ENCODE measurements around the gene FBXW11.
"Not testable (repeated sequence)": the region's sequence is repeated elsewhere in the genome, so short reads cannot be mapped to it uniquely, and the experiment has no call there.

The FBXW11 gene

DNA sequence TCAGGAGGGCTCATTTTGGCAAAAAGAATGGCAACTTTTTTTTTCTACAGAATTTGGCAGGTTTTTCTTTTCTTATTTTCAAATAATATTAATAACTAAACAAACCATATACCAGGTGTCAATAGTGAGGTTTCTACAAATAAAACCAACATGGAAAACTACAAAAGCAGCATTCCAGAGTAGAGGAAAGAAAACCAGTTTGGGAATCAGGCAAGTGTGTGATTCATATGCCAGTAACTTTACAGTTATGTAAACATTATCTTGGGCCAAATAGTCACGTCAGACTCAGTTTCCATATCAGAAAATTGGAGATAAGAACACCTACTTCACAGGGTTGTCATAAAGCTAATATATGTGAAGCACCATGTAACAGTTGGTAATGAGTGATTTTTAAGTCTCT, 51.7 kb downstream of the FBXW11 start:
- DNase-seq: no peak

- DNase-seq: no peak
These were observed 52.4 kb downstream of the FBXW11 start for GRCh38 chr5:171953860-171954701.

DNA sequence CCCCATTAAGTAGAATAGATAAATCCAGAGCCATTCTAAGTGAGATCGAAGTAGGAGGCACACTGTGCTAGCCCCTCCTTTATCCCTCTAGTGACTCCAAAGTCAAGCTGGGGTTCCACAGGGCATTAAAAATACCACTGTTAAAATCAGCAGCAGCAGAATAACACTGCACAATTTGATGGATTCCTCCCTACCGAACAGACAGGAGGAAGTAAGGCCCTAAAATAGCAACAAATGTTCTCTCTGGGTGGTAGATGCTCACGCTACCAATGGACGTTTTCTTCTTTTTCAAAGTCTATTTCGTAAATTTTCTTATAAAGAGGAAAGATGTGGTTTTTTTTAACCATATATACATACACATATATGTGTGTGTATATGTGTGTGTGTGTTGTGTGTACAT, 54.4 kb downstream of the FBXW11 start:
- DNase-seq: no peak

GRCh38 chr5:171951218-171951617, 55.2 kb downstream of the FBXW11 start:
- DNase-seq: no peak

GRCh38 chr5:171946000-171946781, 60.2 kb downstream of the FBXW11 start:
- no peak for DNase-seq

DNA sequence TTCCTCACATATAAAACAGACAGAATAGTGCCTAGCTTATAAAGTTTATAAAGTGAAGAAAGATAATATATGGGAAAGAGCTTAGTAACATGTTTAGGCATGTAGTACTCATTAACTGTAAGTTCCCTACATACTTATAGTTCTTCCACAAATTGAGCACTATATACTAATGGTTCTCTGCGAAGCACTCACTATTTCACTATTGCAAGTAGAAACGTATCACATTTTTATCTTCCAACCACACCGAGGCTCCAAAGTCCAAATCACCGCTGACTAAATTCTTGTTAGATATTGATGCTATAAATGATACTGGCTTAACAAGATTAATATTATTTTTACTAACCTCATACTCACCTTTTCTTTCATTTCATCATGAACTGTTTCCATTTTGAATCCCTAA, 61.0 kb downstream of the FBXW11 start:
- no peak for DNase-seq

- no peak for DNase-seq
These were observed 61.4 kb downstream of the FBXW11 start for GRCh38 chr5:171945066-171945465.

GRCh38 chr5:171942112-171942516, 64.3 kb downstream of the FBXW11 start:
- not testable (repeated sequence) for DNase-seq

GRCh38 chr5:171941675-171942074, 64.8 kb downstream of the FBXW11 start:
- DNase-seq: not testable (repeated sequence)

GRCh38 chr5:171941275-171941674, 65.2 kb downstream of the FBXW11 start:
- not testable (repeated sequence) for DNase-seq

DNA sequence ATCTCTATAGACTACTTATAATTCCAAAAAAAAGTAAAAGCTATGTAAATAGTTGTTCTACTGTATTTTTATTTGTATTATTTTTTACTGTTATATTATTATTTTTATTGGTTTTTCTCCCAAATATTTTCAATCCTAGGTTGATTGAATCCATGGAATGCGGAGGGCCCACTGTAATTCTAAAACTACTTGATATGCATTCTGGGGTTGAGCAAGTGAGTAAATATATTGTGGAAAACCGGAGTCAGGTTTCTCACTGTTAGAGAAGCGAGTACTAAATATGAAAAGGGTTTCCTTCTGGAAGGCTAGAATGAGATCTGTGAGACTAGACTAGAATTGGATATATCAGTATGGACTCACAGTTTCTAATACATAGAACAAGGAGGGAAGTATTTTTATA, 66.5 kb downstream of the FBXW11 start:
- DNase-seq: no peak

- no peak for DNase-seq
These were observed 68.1 kb downstream of the FBXW11 start for GRCh38 chr5:171938358-171938757.

GRCh38 chr5:171937351-171937750, 69.1 kb downstream of the FBXW11 start:
- no peak for DNase-seq

- DNase-seq: no peak
These were observed 71.9 kb downstream of the FBXW11 start for GRCh38 chr5:171934586-171934985.

DNA sequence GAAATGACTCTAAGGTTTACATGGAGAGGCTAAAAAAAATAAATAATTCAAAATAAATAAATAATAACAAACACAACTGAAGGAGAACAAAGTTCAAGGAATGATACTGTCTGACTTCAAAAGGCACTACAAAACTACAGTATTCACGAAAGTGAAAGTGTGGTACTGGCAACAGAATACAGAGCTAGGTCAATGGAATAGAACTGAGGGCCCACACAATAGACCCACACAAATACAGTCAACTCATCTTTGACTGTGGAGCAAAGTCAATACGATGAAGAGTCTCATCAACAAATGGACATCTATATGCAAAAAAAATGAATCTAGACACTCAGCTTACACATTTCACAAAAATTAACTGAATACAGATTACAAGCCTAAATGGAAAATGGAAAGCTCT, 75.3 kb downstream of the FBXW11 start:
- DNase-seq: no peak

DNA sequence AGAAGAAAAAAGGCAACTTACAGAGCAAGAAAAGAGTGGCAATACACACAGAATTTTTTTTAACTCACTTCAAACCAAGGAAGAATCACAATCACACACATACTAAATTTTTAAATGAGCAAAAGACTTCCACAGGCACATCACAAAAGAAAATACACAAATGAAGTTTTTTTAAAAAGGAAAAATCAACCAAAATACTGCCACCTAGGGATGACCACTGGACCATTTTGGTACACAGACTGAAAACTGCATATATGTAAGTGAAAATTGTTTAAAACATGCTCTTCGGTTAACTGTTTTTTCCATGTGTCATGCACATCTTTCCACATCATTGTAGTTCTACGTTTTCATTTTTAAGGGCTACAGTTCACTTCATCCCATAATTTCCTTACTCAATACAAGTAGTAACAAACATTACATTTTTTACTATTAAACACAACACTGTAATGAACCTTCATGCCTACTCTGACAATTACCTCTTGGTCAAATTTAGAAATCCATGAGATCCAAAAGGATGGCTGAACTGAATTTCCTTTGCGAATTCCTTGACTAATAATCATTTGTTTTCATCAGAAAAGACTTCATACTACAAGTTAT, 79.0 kb downstream of the FBXW11 start:
- DNase-seq: no peak

DNA sequence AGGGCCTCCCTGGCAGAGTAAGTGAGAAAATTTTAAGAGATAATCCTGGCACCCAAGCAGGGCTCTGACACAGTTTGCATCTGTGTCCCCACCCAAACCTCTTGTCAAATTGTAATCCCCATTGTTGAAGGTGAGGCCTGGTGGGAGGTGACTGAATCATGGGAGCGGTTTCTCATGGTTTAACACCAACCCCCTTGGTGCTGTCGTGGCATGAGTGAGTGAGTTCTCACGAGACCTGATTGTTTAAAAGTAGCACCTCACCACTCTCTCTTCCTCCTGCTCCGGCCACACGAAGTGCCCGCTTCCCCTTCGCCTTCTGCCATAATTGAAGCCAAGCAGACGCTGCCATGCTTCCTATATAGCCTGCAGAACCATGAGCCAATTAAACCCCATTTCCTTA, 80.1 kb downstream of the FBXW11 start:
- DNase-seq: no peak

GRCh38 chr5:171924493-171925122, 81.8 kb downstream of the FBXW11 start:
- DNase-seq: no peak

DNA sequence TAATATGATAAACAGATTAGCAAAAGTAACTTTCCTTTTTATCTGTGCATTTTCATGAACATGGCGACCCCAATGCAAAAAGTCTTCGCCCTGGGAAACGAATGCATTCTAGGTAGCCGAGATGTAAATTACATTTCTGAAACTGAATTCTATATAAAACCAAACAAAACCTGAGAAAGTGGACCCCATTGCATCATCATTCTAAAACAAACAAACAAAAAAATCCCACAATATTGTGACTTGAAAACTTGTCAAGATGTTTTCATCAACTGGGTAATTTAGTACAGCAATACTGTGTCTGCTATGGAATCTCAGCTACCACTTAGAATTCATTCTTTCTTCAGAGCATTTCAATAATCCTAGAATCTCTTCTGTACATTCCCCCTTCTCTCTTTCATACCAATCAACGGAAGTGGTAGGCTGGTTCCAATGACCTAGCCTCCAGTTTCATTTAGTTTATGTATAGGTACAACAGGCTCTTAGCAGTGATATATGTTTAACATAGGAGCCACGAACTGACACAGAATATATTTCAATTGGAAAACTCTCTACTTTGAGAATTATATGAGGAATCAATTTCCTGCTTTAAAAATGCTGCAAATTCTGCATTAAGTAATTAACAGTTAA, 85.6 kb downstream of the FBXW11 start:
- no peak for DNase-seq

DNA sequence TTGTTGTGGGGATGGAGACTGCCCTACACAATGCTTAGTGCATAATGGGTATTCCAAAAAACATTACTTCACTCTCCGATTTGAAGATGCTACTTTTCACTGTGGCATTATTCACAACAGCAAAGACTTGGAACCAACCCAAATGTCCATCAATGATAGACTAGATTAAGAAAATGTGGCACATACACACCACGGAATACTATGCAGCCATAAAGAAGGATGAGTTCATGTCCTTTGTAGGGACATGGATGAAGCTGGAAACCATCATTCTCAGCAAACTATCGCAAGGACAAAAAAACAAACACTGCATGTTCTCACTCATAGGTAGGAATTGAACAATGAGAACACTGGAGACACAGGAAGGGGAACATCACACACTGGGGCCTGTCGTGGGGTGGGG, 90.7 kb downstream of the FBXW11 start:
- DNase-seq: not testable (repeated sequence)

DNA sequence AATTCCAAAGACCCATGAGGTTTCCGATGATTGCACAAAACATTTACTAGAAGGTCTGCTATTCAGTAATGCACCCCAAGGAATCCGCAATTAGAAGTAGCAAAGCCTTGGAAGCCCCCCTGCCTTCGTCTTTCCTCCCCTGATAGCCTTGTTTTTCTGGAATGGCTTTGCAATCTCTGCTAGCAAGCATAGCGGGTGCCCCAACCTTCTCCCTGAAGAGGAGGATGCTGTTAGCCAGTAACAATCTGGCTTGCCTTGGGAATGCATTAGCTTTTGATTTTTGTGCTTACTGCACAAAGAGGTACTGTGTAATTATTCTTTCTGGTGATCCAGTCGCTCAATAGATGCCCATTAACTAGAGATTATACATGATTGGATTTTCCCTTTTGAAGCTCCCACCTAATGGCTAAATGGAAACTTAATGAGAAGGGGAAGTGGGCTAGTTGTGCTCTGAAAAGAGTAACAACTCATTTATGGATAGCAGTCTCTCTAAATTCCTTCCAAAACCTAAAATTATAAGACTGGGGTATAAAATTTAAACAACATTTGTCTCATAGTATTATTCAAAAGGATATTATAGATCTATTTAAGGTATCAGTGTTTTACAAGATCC, 91.6 kb downstream of the FBXW11 start:
- DNase-seq: no peak

DNA sequence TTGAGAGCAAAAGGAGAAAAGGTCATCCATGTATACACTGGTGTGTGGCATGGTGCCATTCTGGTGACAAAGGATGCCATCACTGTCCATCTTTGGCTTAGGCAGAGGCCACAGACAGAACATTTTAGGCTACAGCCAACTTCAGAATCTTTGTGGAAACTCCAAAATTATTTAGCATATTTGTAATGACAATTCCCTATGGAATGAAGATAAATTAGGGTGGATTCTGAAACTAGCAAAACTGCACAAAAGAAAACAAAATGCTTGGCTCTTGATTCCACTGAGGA, 92.5 kb downstream of the FBXW11 start:
- no peak for DNase-seq
